Right lobe of liver (tissue), 6 donors: ENCODE measurements around the gene BET1L. TPM values are rescaled to one million over a fixed set of nuclear protein-coding genes. Genes with fewer than 3 reads are reported as not detected.
A peak's percentile ranks its signal among the peaks of the same experiment; 100 is the strongest.

Experiments used
- ATAC-seq, 4 donors: fragments of 200-7000 bp; cut with Tn5 transposase; one replicate each; pipeline ENCODE4 v1.9.1; 2020; ENCODE audit warnings: mild to moderate bottlenecking in 4 of 4, moderate library complexity in 4 of 4
- DNase-seq, 3 donors: peaks; one replicate each; pipeline ENCODE4 v3.0.0-alpha.2; 2020
- H3K27ac ChIP-seq, 3 donors: fragments of 200-600 bp; one replicate each; pipeline ENCODE4 v1.8.0; 2022
- H3K27me3 ChIP-seq, 2 donors: fragments of 200-600 bp; one replicate each; pipeline ENCODE4 v1.8.0; 2022
- H3K36me3 ChIP-seq, 4 donors: fragments of 200-600 bp; sonication (generic) in 1 of 4; one replicate each; pipeline versions ENCODE4 v1.5.1 to v1.8.0; 2017 to 2022; ENCODE audit warnings: control low read depth in 1 of 4
- H3K4me1 ChIP-seq, 4 donors: fragments of 200-600 bp; sonication (generic) in 1 of 4; one replicate each; pipeline versions ENCODE4 v1.5.1 to v1.8.0; 2017 to 2022; ENCODE audit warnings: control low read depth in 1 of 4
- H3K4me3 ChIP-seq, 3 donors: fragments of 200-600 bp; one replicate each; pipeline ENCODE4 v1.8.0; 2022
- H3K9me3 ChIP-seq, 4 donors: fragments of 200-600 bp; sonication (generic) in 1 of 4; one replicate each; pipeline versions ENCODE4 v1.5.1 to v1.8.0; 2017 to 2022; ENCODE audit warnings: control low read depth in 1 of 4
- CTCF ChIP-seq, 4 donors: fragments of 200-600 bp in 3 of 4; fragments of 450-650 bp in 1 of 4; IDR thresholded peaks; one replicate each; pipeline versions ENCODE4 v1.5.1 to v1.8.0; 2016 to 2022; ENCODE audit warnings: antibody characterized with exemption in 4 of 4, mild to moderate bottlenecking in 2 of 4
- POLR2A ChIP-seq: fragments of 450-650 bp; IDR thresholded peaks from one replicate; pipeline ENCODE4 v1.6.1; 2017; ENCODE audit warnings: antibody characterized with exemption, mild to moderate bottlenecking
- WGBS: methylation state at CpG from one replicate; pipeline ENCODE4 v1.1.6; 2018; ENCODE audit warnings: low coverage, low lambda C conversion rate; ENCODE audit not compliant: insufficient coverage; ENCODE audit errors: missing lambda C conversion rate; 5-methylcytosine and 5-hydroxymethylcytosine counted together
- intact Hi-C, 2 donors: fragments of 100-400 bp; cut with DNase I; formaldehyde crosslinking; loops; one replicate each; pipeline versions ENCODE4 v1.11.2 to v1.14.1; 2022
- total RNA-seq, 6 experiments: library from RNA; depleted of rRNA in 2 of 6; stranded (reverse); fragments of >200 nt in 2 of 6; fragmentation: NEBNext Ultra II Directional in 3 of 6; extraction: Animal tissue kit (Norgen Biotek cat#: 25700) in 3 of 6; gene quantifications; one replicate each; pipeline versions ENCODE4 v1.1.0 to v1.2.4, GENCODE V29; 2016 to 2023
- donor health status: DM: no; HTN: yes; CAD: no.
- donor health status: DM: no; HTN: no; CAD: no.
- donor health status: DM: no; HTN: no; CAD: no.
- donor health status: DM: no; HTN: yes; CAD: no.
- donor health status: DM: no; HTN: yes; CAD: no.

Gene BET1L
- total RNA-seq, 6 experiments from 2014 or later = 17.2 to 28.9 (median 24.8) TPM

GRCh38 chr11:208917-209260, 1.7 kb upstream of the BET1L start:
- DNase-seq (peak in 1 of 3 donors; percentile 61), ATAC-seq (peak in 2 of 4 donors; percentile 2)
- intact Hi-C loops = no loop called here
- no peaks in the 10 kb centered on the region for H3K27me3 ChIP-seq
- WGBS = 0% methylated on average over 8 of the region's 26 CpGs
- peak overlapping the region; percentile 90 to 99 (median 95) for H3K4me3 ChIP-seq
- no peaks in the 10 kb centered on the region for H3K9me3 ChIP-seq
- peak overlapping the region; percentile 15 to 99 (median 98) for H3K27ac ChIP-seq
- H3K4me1 ChIP-seq = peaks cover 0 to 25% (median 13%) of the 10 kb centered on the region in 4 donors
- peaks cover 0 to 60% (median 12%) of the 10 kb centered on the region in 4 donors for H3K36me3 ChIP-seq
- TF ChIP-seq POLR2A (no peak), CTCF (IDR thresholded peaks at IDR 0.05) (no peak)

- intact Hi-C loops = no loop called here
- under 1% methylated on average over 27 of the region's 57 CpGs for WGBS
- Histone ChIP-seq H3K4me1 (peaks cover 0 to 25% (median 13%) of the 10 kb centered on the region in 4 donors), H3K4me3 (peak overlapping the region; percentile 90 to 99 (median 95)), H3K27ac (peak overlapping the region; percentile 94 to 99 (median 98)), H3K27me3 (no peaks in the 10 kb centered on the region), H3K9me3 (no peaks in the 10 kb centered on the region), H3K36me3 (peaks cover 0 to 54% (median 11%) of the 10 kb centered on the region in 4 donors)
- TF ChIP-seq CTCF (IDR thresholded peaks at IDR 0.05) = no peak
- peak; percentile 90 for TF ChIP-seq POLR2A
- ATAC-seq (peak; percentile 71 to 76 (median 72)), DNase-seq (peak; percentile 87 to 88 (median 87))
These were observed 1.1 kb upstream of the BET1L start for GRCh38 chr11:208181-208916.

GRCh38 chr11:207863-208180, 623 bp upstream of the BET1L start:
- Histone ChIP-seq H3K27me3 (no peaks in the 10 kb centered on the region), H3K9me3 (no peaks in the 10 kb centered on the region), H3K36me3 (peaks cover 0 to 49% (median 11%) of the 10 kb centered on the region in 4 donors), H3K4me1 (peaks cover 0 to 25% (median 13%) of the 10 kb centered on the region in 4 donors), H3K27ac (peak overlapping the region; percentile 94 to 99 (median 98)), H3K4me3 (peak overlapping the region; percentile 90 to 99 (median 95))
- WGBS = 0% methylated on average over 2 of the region's 27 CpGs
- DNase-seq = peak in 1 of 3 donors; percentile 70
- ATAC-seq = peak; percentile 11 to 16 (median 13)
- TF ChIP-seq POLR2A = no peak
- intact Hi-C loops = no loop called here

- ATAC-seq (no peak), DNase-seq (peak in 2 of 3 donors; percentile 51 to 66)
These were observed 532 bp downstream of the BET1L start for GRCh38 chr11:206526-207207.

More at GRCh38 chr11:206526-207207, 532 bp downstream of the BET1L start:
- Histone ChIP-seq H3K9me3 (no peaks in the 10 kb centered on the region), H3K4me3 (peak overlapping the region; percentile 90 to 99 (median 95)), H3K27ac (peak overlapping the region; percentile 94 to 99 (median 98)), H3K4me1 (peaks cover 0 to 25% (median 13%) of the 10 kb centered on the region in 4 donors), H3K36me3 (peaks cover 0 to 37% (median 7%) of the 10 kb centered on the region in 4 donors), H3K27me3 (no peaks in the 10 kb centered on the region)
- intact Hi-C loops = no loop called here
- TF ChIP-seq CTCF (IDR thresholded peaks at IDR 0.05) (no peak), POLR2A (no peak)
- WGBS = 1% methylated on average over 11 of the region's 39 CpGs
